Lower lobe of right lung (tissue), 2 donors: ENCODE measurements around the gene EIF3M. TPM values are rescaled to one million over a fixed set of nuclear protein-coding genes. Genes with fewer than 3 reads are reported as not detected.

Experiments used
- ATAC-seq, 2 donors: fragments of 200-7000 bp; cut with Tn5 transposase; one replicate each; pipeline ENCODE4 v1.9.1; 2020 to 2022; ENCODE audit warnings: mild to moderate bottlenecking in 2 of 2, moderate library complexity in 2 of 2
- DNase-seq: peaks from one replicate; pipeline ENCODE4 v3.0.0-alpha.2; 2020
- H3K27ac ChIP-seq: fragments of 200-600 bp; one replicate; pipeline ENCODE4 v1.8.0; 2022
- H3K27me3 ChIP-seq: fragments of 200-600 bp; one replicate; pipeline ENCODE4 v1.8.0; 2022; ENCODE audit warnings: low read depth
- H3K36me3 ChIP-seq: fragments of 200-600 bp; one replicate; pipeline ENCODE4 v1.8.0; 2022; ENCODE audit warnings: mild to moderate bottlenecking
- H3K4me1 ChIP-seq: fragments of 200-600 bp; one replicate; pipeline ENCODE4 v1.8.0; 2022
- H3K4me3 ChIP-seq: fragments of 200-600 bp; one replicate; pipeline ENCODE4 v1.8.0; 2022; ENCODE audit warnings: mild to moderate bottlenecking
- H3K9me3 ChIP-seq: fragments of 200-600 bp; one replicate; pipeline ENCODE4 v1.8.0; 2022
- CTCF ChIP-seq: fragments of 200-600 bp; IDR thresholded peaks from one replicate; pipeline ENCODE4 v1.8.0; 2022; ENCODE audit warnings: antibody characterized with exemption, mild to moderate bottlenecking
- intact Hi-C: fragments of 100-400 bp; cut with DNase I; formaldehyde crosslinking; loops from one replicate; pipeline ENCODE4 v1.11.0; 2022
- long read RNA-seq: library from polyadenylated mRNA; unstranded; transcript quantifications from one replicate; pipeline ENCODE4 v2.0.0, GENCODE V29; 2021
- total RNA-seq: library from RNA; stranded (reverse); fragmentation: NEBNext Ultra II Directional; extraction: Animal tissue kit (Norgen Biotek cat#: 25700); gene quantifications from one replicate; pipeline ENCODE4 v1.2.1, GENCODE V29; 2021
- donor health status: DM: no; HTN: yes; CAD: no; lungs with severe emphysema.

EIF3M gene
- total RNA-seq = 162 TPM
- long read RNA-seq, full-length matches to known transcripts = 126 of 149 reads
- long read RNA-seq, partial matches to known transcripts = 3 of 149 reads
- long read RNA-seq, other reads (novel, unspliced or antisense) = 20 of 149 reads

GRCh38 chr11:32583459-32584271, at the start of gene EIF3M:
TSS of gene EIF3M (plus strand) at chr11:32583831. CDS start at chr11:32583888, 57 bp downstream.
- Histone ChIP-seq H3K27ac (peak within 1 kb of the TSS; percentile 91), H3K27me3 (no peaks in the 10 kb centered on the region), H3K9me3 (no peaks in the 10 kb centered on the region), H3K4me1 (peaks cover 33% of the 10 kb centered on the region), H3K4me3 (peak within 1 kb of the TSS; percentile 82), H3K36me3 (peaks cover 6% of the 10 kb centered on the region)
- DNase-seq (peak; percentile 98), ATAC-seq (peak; percentile 100)
- intact Hi-C loops = no loop called here
- TF ChIP-seq CTCF = no peak

DNA sequence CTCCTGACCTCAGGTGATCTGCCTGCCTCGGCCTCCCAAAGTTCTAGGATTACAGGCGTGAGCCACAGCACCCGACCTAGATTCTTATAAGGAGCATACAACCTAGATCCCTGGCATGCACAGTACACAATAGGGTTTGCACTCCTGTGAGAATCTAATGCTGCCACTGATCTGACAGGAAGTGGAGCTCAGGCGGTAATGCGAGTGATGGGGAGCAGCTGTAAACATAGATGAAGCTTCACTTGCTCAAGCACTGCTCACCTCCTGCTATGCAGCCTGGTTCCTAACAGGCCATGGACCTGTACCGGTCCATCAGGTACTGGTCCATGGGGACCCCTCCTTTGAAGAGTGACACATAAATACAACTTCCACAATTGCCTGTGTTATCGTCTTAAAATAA, 44.8 kb upstream of the EIF3M start:
- Histone ChIP-seq H3K27me3 (no peaks in the 10 kb centered on the region), H3K4me3 (no peak overlapping the region), H3K4me1 (no peaks in the 10 kb centered on the region), H3K36me3 (no peaks in the 10 kb centered on the region), H3K9me3 (no peaks in the 10 kb centered on the region), H3K27ac (no peak overlapping the region)
- DNase-seq (no peak), ATAC-seq (no peak)
- no peak for TF ChIP-seq CTCF
- intact Hi-C loops = no loop called here

GRCh38 chr11:32549611-32550187, 33.9 kb upstream of the EIF3M start:
- ATAC-seq = no peak
- TF ChIP-seq CTCF = no peak
- intact Hi-C loops = no loop called here

GRCh38 chr11:32550207-32550606, 33.4 kb upstream of the EIF3M start:
- no peak for ATAC-seq
- intact Hi-C loops = no loop called here

More at GRCh38 chr11:32549611-32550187, 33.9 kb upstream of the EIF3M start:
- no peak for DNase-seq
- H3K36me3 ChIP-seq = no peaks in the 10 kb centered on the region
- H3K27me3 ChIP-seq = no peaks in the 10 kb centered on the region
- H3K27ac ChIP-seq = no peak overlapping the region
- no peaks in the 10 kb centered on the region for H3K4me1 ChIP-seq
- no peaks in the 10 kb centered on the region for H3K9me3 ChIP-seq
- H3K4me3 ChIP-seq = no peak overlapping the region

GRCh38 chr11:32555091-32555490, 28.5 kb upstream of the EIF3M start:
- no peak for DNase-seq
- Histone ChIP-seq H3K4me1 (no peaks in the 10 kb centered on the region), H3K27ac (no peak overlapping the region), H3K4me3 (no peak overlapping the region), H3K27me3 (no peaks in the 10 kb centered on the region), H3K36me3 (no peaks in the 10 kb centered on the region), H3K9me3 (no peaks in the 10 kb centered on the region)
- intact Hi-C loops = no loop called here
- ATAC-seq = no peak
- no peak for TF ChIP-seq CTCF

More at GRCh38 chr11:32550207-32550606, 33.4 kb upstream of the EIF3M start:
- DNase-seq = no peak
- Histone ChIP-seq H3K9me3 (no peaks in the 10 kb centered on the region), H3K27ac (no peak overlapping the region), H3K27me3 (no peaks in the 10 kb centered on the region), H3K4me1 (no peaks in the 10 kb centered on the region), H3K4me3 (no peak overlapping the region), H3K36me3 (no peaks in the 10 kb centered on the region)
- no peak for TF ChIP-seq CTCF
